D341Med (cell line): ENCODE results near the gene ATR.
"Not testable (repeated sequence)": the region's sequence is repeated elsewhere in the genome, so short reads cannot be mapped to it uniquely, and the experiment has no call there.

Experiments
- DNase-seq: peaks from one replicate; pipeline ENCODE4 v3.0.0; 2012; ENCODE audit warnings: low spot score

The ATR gene

DNA sequence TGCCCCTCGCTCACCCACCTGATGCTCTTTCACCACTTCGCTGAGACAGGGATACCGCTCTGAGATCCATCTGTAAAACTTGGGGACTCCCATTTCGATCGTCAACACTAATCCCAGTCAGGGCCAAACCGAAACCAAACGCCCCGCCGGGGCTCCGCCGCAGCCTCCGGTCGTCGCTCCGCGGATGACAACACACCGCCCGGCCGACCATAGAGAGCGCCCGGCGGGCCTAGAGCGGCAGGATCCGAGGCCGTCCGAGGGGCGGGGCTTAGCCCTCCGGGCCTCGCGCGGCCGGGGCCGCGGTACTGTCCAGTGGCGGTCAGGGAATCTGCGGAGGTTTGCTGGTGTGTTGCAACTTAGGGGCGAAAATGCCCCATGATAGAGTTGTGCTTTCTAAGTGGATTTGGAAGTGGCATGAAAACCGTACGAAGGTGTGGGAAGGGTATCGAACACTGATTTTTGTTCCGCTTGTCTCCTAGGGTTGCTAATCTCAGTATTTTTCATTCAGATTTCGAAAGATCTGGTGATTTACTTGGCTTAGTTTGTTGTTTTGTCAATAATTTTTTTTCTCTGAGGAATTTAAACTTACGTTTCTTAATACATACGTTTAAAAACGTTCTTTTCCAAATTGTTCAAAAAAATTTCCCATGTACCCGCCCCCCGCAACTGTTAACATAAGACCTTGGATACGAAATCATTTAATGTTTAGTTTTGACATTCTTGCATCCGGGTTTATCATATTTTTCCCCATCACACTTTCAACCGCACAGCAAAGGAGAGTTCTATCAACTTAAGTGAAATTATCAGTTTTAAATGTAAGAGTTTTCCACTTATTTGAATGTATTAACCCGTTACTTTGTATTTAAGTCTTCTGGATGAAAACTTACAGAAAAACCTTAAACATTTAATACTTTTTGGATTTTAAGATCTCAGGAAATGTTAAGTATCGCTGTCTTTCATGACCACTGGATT is 130.4 kb downstream of the ATR start, which contains the start of gene XRN1:
Gene XRN1, minus strand, starts transcription at position 186 of the 972 bp plus-strand sequence. Its CDS starts 93 bp downstream, at position 93.
- peak; percentile 99 for DNase-seq

DNA sequence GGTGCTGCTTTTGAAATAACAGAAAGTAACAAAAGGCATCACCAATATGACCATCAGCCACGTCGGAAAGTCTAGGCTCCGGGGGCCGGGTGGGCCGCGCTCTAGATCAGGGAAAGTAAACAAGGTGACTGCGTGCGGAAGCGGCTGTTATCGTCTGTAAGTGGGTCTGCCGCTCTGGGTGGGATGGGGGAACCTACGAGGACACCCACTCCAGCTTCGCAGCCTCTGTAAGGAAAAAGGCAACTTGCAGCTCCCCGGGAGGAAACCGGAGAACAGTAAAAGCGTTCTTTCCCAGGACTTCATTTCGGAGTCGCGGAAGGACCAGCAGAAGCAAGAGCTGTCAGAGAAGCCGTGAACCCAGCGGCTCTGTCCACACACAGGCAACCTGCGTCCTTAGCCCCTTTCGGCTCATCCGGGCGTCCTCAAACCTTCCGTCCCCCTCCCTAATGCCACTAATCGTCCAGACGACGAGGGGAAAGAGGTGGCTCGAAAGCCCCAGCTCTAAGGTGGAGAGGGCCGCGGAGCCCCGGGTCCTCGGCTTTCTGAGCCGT is 131.2 kb downstream of the ATR start:
- no peak for DNase-seq

DNA sequence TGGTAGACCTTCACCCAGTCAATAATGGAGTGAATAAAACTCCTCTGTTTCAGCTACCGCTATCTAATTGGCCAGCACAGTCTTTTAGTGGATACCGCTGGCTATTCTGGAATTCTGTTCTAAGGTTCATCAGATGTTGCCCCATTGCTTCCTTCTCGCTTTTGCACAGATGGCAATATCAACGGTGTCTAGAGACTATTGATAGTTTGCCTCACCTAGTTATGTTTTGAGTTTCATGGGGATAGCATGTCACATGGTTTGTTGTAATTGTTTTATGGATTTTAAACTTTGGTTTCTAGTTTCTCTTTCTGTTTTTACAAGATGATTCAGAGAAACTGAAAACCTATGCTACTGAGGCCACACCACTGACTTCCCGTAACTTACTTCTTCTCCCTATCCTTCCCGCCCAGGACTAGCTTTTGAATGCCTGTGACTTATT is 132.7 kb downstream of the ATR start:
- no peak for DNase-seq

DNA sequence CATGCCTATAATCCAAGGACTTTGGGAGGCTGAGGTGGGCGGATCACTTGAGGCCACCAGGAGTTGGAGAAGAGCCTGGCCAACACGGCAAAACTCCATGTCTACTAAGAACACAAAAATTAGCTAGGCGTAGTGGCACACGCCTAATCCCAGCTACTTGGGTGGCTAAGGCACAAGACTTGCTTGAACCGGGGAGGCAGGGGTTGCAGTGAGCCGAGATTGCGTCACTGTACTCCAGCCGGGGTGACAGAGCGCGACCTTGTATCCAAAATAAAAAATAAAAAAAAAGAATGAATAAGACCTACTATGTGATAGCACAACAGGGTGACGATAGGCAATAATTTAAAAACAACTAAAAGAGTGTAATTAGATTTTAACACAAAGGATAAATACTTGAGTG is 134.2 kb downstream of the ATR start:
- no peak for DNase-seq

DNA sequence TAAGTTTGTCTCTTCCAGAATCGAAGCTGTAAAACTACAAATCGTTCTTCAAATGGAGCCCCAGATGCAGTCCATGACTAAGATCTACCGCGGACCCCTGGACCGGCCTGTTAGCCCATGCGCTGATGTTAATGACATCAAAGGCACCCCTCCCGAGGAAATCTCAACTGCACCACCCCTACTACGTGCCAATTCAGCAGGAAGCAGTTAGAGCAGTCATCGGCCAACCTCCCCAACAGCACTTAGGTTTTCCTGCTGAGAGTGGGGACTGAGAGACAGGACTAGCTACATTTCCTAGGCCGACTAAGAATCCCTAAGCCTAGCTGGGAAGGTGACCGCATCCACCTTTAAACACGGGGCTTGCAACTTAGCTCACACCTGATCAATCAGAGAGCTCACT is 135.5 kb downstream of the ATR start:
- DNase-seq, result not testable (repeated sequence)

DNA sequence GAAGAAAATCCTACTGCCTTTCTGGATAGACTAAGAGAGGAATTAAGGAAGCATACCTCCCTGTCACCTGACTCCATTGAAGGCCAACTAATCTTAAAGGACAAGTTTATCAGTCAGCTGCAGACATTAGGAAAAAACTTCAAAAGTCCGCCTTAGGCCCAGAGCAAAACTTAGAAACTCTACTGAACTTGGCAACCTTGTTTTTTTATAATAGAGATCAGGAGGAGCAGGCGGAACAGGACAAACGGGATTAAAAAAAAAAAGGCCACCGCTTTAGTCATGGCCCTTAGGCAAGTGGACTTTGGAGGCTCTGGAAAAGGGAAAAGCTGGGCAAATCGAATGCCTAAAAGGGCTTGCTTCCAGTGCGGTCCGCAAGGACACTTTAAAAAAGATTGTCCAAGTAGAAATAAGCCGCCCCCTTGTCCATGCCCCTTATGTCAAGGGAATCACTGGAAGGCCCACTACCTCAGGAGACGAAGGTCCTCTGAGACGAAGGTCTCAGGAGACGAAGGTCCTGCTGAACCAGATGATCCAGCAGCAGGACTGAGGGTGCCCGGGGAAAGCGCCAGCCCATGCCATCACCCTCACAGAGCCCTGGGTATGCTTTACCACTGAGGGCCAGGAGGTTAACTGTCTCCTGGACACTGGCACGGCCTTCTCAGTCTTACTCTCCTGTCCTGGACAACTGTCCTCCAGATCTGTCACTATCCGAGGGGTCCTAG is 138.9 kb downstream of the ATR start:
- not testable (repeated sequence) for DNase-seq

DNA sequence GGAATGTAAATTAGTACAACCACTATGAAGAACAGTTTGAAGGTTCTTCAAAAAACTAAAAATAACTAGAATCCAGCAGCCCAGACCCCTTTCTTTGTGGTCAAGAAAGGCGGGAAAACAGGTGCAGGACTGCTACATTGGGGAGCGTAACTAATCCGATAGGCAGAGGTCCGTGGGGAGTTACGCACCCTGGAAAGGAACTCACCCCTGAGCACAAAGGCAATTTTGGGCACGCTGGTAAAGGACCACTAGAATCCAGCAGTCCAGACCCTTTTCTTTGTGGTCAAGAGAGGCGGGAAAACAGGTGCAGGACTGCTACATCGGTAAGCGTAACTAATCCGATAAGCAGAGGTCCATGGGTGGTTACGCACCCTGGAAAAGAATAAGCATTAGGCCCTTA is 140.4 kb downstream of the ATR start:
- not testable (repeated sequence) for DNase-seq

DNA sequence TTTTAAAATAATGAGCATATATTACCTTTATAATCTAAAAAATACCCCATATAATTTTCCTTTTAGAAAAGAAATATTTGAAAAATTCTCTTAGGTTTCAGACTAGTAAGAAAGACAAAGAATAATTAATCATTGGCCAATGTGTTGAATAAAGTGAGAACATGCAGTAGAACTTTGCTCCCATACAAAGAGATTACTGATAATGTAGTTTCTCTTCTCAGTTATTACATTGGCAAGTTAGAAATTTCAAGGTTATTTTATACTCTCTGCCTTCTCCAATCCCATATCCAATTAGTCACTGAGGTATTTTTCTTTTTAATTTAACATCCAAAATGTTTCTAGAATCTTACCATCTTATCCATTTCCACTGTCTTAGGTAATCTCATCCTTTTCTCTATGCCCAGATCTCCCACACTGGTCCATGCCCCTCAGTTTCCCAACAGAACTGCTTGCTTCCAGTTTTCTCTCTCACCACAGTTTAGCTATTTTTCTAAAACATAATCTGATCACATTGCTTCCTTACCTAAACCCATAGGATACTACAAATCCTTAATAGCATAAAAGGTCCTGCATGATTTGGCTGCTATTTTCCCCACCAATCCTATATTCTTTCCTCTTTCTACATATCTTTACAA is 141.5 kb downstream of the ATR start:
- no peak for DNase-seq

DNA sequence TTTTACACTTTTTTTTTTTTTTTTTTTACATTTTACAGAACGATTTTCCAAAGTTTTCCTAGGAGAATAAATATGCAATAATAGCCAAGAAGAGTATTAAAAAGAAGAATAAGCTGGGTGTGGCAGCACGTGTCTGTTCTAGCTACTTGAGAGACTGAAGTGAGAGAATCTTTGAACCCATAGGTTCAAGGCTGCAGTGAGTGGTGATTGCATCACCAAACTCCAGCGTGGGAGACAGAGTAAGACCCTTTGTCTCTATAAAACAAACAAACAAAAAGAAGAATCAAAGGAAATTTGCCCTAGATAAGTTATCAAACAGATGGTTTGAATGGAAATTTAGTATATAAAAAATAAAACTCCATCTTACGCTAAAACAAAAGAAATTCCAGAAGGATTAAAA is 144.0 kb downstream of the ATR start:
- DNase-seq, result no peak

DNA sequence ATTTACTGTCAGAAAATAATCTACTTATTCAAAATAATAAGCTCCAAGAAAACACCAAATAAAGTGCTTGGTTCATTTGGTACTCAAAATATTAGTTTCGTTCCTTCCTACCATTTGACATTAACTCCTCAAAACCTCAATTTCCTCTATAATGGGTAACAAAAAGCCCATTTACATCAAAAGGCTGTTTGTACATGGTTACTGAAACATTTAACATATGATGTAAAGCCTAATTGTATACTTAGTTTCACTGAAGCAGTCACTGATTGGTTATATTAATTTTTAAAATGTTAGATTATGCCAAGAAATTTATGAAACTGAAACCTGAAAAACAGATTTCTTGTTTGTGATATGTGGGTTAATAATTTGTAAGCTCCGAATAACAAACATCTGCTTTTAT is 145.4 kb downstream of the ATR start:
- DNase-seq, result no peak

DNA sequence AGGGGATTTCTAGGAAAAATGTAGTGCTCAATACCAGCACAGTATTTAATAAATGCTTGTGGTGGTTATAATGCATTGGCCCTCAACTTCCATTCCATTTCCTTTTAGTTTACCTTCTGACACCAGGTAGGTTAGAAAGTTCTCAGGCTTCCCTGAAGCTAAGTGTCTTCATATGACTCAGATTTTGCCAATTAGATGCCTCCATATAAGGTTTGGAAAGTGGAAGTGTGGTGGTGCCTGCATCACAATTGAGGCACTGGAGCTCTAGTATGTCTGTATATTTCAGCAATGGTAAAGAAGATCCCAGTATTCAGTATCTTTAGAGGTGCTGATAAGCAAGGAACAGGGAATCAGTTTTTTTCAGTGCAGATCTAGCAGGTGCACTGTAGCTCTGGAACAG is 149.0 kb downstream of the ATR start:
- no peak for DNase-seq

DNA sequence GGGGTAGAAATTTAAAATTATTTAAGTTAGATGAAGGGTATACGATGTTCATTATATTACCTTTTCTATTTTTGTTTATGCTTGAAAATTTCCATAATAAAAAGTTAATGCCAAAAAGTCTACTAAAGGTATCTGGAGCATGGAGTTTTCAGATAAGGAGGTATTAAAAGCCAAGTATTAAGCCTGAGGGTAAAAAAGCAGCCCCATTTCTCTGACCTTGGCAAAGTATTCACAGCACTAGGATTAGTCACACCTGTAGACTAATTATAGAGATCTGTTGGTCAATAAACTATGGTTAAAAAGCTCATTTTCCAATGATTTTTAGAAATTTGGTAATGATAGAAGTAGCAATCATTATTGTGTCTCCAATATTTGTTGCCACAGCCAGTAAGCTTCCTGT is 153.8 kb downstream of the ATR start:
- no peak for DNase-seq

DNA sequence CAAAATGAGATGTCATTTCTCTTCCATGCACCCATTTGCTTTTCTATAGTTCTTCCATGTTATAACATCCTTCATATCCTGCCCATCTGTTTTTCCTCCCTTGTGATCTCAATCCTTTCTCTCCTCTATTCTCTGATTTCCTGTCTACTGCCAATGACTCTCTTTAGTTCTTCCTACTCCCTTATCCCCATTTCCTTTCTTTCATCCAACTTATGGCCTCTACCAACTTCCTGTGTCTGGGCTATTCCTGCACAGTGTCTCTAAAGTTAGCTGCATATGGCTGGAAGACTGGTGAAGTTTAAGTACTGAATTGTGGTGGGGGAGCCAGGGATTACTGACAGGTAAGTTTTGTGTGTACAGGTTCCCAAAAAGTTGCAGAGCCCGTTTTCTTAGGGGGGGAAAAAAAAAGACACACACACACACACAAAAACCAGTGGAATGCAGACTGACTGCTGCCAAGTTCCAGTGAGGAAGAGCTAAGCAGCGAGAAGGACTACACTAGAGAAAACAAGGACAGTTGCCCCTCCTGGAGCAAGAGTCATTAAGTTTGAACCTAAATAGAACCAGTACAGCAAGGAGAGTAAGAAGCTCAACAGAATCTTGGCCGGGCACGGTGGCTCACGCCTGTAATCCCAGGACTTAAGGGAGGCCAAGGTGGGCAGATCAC is 159.5 kb downstream of the ATR start:
- DNase-seq, result no peak

DNA sequence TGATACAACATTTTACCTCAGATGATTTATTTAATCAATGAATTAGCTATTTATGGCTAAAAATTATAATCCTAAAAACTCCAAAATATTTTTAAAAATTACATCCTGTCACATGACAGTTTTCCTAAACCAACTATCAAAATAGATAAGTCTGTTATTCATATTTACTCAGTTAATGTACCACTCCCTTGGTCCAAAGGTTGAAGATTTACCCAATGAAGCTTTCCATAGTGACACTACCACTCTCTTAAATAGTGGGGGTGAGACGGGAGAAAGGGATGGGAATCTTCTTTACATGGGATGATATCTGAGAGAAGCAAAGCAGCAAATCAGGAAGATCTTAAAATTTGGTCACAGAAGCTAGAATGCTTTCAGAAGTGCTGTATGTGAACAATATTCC is 161.2 kb downstream of the ATR start:
- no peak for DNase-seq

DNA sequence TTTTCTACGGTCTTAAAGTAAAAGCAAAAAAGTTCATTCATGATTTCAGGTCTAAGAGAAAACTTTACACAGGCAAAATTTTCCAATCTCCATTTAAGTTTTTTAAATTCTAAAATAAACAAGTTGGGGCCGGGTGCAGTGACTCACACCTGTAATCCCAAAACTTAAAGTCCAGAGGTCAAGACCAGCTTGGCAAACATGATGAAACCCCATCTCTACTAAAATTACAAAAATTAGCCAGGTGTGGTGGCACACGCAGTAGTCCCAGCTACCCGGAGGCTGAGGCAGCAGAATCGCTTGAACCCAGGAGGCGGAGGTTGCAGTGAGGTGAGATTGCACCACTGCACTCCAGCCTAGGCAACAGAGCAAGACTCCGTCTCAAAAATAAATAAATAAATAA is 178.0 kb downstream of the ATR start:
- not testable (repeated sequence) for DNase-seq
